GM23338 (cell line): ENCODE results near the gene B3GNT9. TPM values are rescaled to one million over a fixed set of nuclear protein-coding genes. Genes with fewer than 3 reads are reported as not detected.

ENCODE experiments used
- ATAC-seq: fragments of 200-7000 bp; cut with Tn5 transposase; 3 replicates; pipeline ENCODE4 v1.9.1; 2020
- DNase-seq: peaks from one replicate; pipeline ENCODE4 v3.0.0-alpha.2; 2015; ENCODE audit warnings: low spot score
- H2AFZ ChIP-seq: fragments of 200-600 bp; sonication (generic); 2 replicates; pipeline ENCODE4 v1.8.0; 2016; ENCODE audit warnings: antibody characterized with exemption, mild to moderate bottlenecking, moderate library complexity
- H3F3A ChIP-seq: fragments of 200-600 bp; sonication (generic); replicated peaks from 2 replicates; pipeline ENCODE4 v1.8.0; 2017; ENCODE audit warnings: antibody characterized with exemption, mixed run types, low read depth
- H3K27ac ChIP-seq: fragments of 200-600 bp; sonication (generic); 2 replicates; pipeline ENCODE4 v1.6.1; 2016; ENCODE audit warnings: low read depth
- H3K27me3 ChIP-seq: fragments of 200-600 bp; sonication (generic); 2 replicates; pipeline ENCODE4 v1.8.0; 2016; ENCODE audit warnings: mild to moderate bottlenecking, mixed run types, moderate library complexity; ENCODE audit not compliant: insufficient read depth
- H3K36me3 ChIP-seq: fragments of 200-600 bp; sonication (generic); 2 replicates; pipeline ENCODE4 v1.8.0; 2016; ENCODE audit warnings: mild to moderate bottlenecking; ENCODE audit not compliant: insufficient read depth
- H3K4me1 ChIP-seq: fragments of 200-600 bp; sonication (generic); 2 replicates; pipeline ENCODE4 v1.8.0; 2016; ENCODE audit warnings: mild to moderate bottlenecking, moderate library complexity; ENCODE audit not compliant: insufficient read depth
- H3K4me2 ChIP-seq: fragments of 200-600 bp; sonication (generic); 2 replicates; pipeline ENCODE4 v1.7.1; 2017; ENCODE audit warnings: mixed run types
- H3K4me3 ChIP-seq: fragments of 200-600 bp; sonication (generic); 2 replicates; pipeline ENCODE4 v1.6.1; 2016; ENCODE audit warnings: mixed run types
- H3K79me2 ChIP-seq: fragments of 200-600 bp; sonication (generic); replicated peaks from 2 replicates; pipeline ENCODE4 v1.8.0; 2017; ENCODE audit warnings: mild to moderate bottlenecking; ENCODE audit not compliant: insufficient read depth
- H3K9me2 ChIP-seq: fragments of 200-600 bp; sonication (generic); 2 replicates; pipeline ENCODE4 v1.8.0; 2017; ENCODE audit not compliant: insufficient read depth
- H4K20me1 ChIP-seq: fragments of 200-600 bp; sonication (generic); replicated peaks from 2 replicates; pipeline ENCODE4 v1.8.0; 2017; ENCODE audit warnings: mild to moderate bottlenecking; ENCODE audit not compliant: insufficient read depth
- H3K27ac Mint-ChIP-seq: 2 replicates; pipeline ENCODE4 v1.8.0; 2020; ENCODE audit warnings: inconsistent platforms, mild to moderate bottlenecking, moderate library complexity, mixed read lengths
- H3K27me3 Mint-ChIP-seq: 3 replicates; pipeline ENCODE4 v1.8.0; 2022; ENCODE audit warnings: low read depth, mild to moderate bottlenecking, moderate library complexity, mixed read lengths, inconsistent platforms; ENCODE audit not compliant: insufficient read depth, poor library complexity
- H3K36me3 Mint-ChIP-seq: 3 replicates; pipeline ENCODE4 v1.8.0; 2021; ENCODE audit warnings: low read depth, mild to moderate bottlenecking, inconsistent platforms, moderate library complexity, mixed read lengths
- H3K4me1 Mint-ChIP-seq: 3 replicates; pipeline ENCODE4 v1.8.0; 2020; ENCODE audit warnings: mild to moderate bottlenecking, inconsistent platforms, mixed read lengths
- H3K4me3 Mint-ChIP-seq: 3 replicates; pipeline ENCODE4 v1.8.0; 2021; ENCODE audit warnings: moderate library complexity, mild to moderate bottlenecking, inconsistent platforms, mixed read lengths
- H3K9me3 Mint-ChIP-seq: 3 replicates; pipeline ENCODE4 v1.8.0; 2020; ENCODE audit warnings: moderate library complexity, mild to moderate bottlenecking, inconsistent platforms, mixed read lengths
- EZH2 ChIP-seq: fragments of 200-600 bp; sonication (generic); IDR thresholded peaks from one replicate; pipeline ENCODE4 v1.8.0; 2017; ENCODE audit warnings: antibody characterized with exemption, mild to moderate bottlenecking, low read depth; ENCODE audit not compliant: unreplicated experiment
- JUNB ChIP-seq: IDR thresholded peaks from one replicate; pipeline ENCODE4 v1.6.1; 2016; ENCODE audit warnings: antibody characterized with exemption; ENCODE audit not compliant: unreplicated experiment
- NANOG ChIP-seq: IDR thresholded peaks from 2 replicates; pipeline ENCODE4 v1.6.1; 2016; ENCODE audit warnings: antibody characterized with exemption, borderline replicate concordance
- STAT1 ChIP-seq: IDR thresholded peaks from one replicate; pipeline ENCODE4 v1.6.1; 2016; ENCODE audit warnings: antibody characterized with exemption; ENCODE audit not compliant: unreplicated experiment
- ZNF114 ChIP-seq: fragments of 250-450 bp; sonication (Bioruptor Pico); IDR thresholded peaks from 2 replicates; pipeline ENCODE4 v1.5.0; 2020; ENCODE audit warnings: mild to moderate bottlenecking, moderate library complexity
- ZNF331 ChIP-seq: fragments of 250-450 bp; sonication (Bioruptor Pico); IDR thresholded peaks from 2 replicates; pipeline ENCODE4 v1.5.0; 2020; ENCODE audit warnings: low read depth, mild to moderate bottlenecking, moderate library complexity
- polyA plus RNA-seq: library from polyadenylated mRNA; unstranded; fragments of >200 nt; fragmentation: Nextera tagmentation; extraction: Ambion mirVana; gene quantifications from 2 replicates; pipeline ENCODE4 v1.2.1, GENCODE V29; 2016
- total RNA-seq: library from RNA; depleted of rRNA; stranded (reverse); fragments of >200 nt; shearing (Covaris generic); gene quantifications from 2 replicates; pipeline ENCODE4 v1.2.3, GENCODE V29; 2014
- TF ChIP-seq, protein P1 (sequence below): fragments of 250-450 bp; sonication (Bioruptor Pico); IDR thresholded peaks from 2 replicates; pipeline ENCODE4 v1.5.0; 2020; ENCODE audit warnings: mild to moderate bottlenecking, moderate library complexity
- TF ChIP-seq, protein P2 (sequence below), 2 experiments: fragments of 200-600 bp in 1 of 2; sonication (generic) in 1 of 2; conservative IDR thresholded peaks; 2 replicates each; pipeline versions ENCODE4 v1.5.1 to v1.6.1; 2016 to 2017; ENCODE audit warnings: antibody characterized with exemption in 2 of 2, low read depth in 2 of 2, mild to moderate bottlenecking in 2 of 2, moderate library complexity in 1 of 2
- TF ChIP-seq, protein P3 (sequence below): IDR thresholded peaks from one replicate; pipeline ENCODE4 v1.6.1; 2018; ENCODE audit warnings: antibody characterized with exemption; ENCODE audit not compliant: unreplicated experiment

The B3GNT9 gene
- total and polyA plus RNA-seq, 2 experiments from 2014 or later: 0.99 to 7.0 TPM

DNA sequence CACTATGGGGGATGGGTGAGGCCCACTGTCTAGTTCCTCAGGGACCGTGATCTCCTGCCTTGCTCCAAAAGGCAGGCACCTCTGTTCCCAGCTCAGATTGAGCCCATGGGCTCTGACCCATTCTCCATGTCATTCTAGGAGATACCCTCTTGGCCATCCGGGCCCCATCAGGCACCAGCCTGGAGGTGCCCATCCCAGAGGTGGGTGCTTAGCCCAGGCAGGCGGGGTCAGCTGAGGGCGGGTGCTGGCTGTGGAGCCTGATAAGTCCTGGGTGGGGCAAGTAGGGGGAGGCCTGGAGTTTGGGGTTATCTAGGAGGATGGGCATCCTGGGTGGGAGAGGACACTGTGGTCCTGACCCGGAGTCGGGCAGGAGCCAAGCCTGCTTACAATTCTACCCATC lies 43.5 kb upstream of the B3GNT9 start:
- Histone ChIP-seq H4K20me1 (peaks cover 22% of the 10 kb centered on the region), H3F3A (peaks cover 23% of the 10 kb centered on the region; the same call in 1 of the 2 replicates), H2AFZ (no peak overlapping the region), H3K27ac (no peak overlapping the region), H3K9me2 (no peaks in the 10 kb centered on the region), H3K36me3 (peaks cover 20% of the 10 kb centered on the region; the same call in 1 of the 2 replicates), H3K4me2 (no peak overlapping the region), H3K27me3 (no peaks in the 10 kb centered on the region), H3K79me2 (peaks cover 21% of the 10 kb centered on the region), H3K4me1 (peaks cover 16% of the 10 kb centered on the region), H3K4me3 (no peak overlapping the region)
- no peaks in the 10 kb centered on the region for H3K9me3 Mint-ChIP-seq
- H3K27me3 Mint-ChIP-seq: peaks cover 10% of the 10 kb centered on the region
- H3K4me3 Mint-ChIP-seq: peak overlapping the region; percentile 93; the same call in 2 of the 3 replicates
- TF ChIP-seq, protein P1, sequence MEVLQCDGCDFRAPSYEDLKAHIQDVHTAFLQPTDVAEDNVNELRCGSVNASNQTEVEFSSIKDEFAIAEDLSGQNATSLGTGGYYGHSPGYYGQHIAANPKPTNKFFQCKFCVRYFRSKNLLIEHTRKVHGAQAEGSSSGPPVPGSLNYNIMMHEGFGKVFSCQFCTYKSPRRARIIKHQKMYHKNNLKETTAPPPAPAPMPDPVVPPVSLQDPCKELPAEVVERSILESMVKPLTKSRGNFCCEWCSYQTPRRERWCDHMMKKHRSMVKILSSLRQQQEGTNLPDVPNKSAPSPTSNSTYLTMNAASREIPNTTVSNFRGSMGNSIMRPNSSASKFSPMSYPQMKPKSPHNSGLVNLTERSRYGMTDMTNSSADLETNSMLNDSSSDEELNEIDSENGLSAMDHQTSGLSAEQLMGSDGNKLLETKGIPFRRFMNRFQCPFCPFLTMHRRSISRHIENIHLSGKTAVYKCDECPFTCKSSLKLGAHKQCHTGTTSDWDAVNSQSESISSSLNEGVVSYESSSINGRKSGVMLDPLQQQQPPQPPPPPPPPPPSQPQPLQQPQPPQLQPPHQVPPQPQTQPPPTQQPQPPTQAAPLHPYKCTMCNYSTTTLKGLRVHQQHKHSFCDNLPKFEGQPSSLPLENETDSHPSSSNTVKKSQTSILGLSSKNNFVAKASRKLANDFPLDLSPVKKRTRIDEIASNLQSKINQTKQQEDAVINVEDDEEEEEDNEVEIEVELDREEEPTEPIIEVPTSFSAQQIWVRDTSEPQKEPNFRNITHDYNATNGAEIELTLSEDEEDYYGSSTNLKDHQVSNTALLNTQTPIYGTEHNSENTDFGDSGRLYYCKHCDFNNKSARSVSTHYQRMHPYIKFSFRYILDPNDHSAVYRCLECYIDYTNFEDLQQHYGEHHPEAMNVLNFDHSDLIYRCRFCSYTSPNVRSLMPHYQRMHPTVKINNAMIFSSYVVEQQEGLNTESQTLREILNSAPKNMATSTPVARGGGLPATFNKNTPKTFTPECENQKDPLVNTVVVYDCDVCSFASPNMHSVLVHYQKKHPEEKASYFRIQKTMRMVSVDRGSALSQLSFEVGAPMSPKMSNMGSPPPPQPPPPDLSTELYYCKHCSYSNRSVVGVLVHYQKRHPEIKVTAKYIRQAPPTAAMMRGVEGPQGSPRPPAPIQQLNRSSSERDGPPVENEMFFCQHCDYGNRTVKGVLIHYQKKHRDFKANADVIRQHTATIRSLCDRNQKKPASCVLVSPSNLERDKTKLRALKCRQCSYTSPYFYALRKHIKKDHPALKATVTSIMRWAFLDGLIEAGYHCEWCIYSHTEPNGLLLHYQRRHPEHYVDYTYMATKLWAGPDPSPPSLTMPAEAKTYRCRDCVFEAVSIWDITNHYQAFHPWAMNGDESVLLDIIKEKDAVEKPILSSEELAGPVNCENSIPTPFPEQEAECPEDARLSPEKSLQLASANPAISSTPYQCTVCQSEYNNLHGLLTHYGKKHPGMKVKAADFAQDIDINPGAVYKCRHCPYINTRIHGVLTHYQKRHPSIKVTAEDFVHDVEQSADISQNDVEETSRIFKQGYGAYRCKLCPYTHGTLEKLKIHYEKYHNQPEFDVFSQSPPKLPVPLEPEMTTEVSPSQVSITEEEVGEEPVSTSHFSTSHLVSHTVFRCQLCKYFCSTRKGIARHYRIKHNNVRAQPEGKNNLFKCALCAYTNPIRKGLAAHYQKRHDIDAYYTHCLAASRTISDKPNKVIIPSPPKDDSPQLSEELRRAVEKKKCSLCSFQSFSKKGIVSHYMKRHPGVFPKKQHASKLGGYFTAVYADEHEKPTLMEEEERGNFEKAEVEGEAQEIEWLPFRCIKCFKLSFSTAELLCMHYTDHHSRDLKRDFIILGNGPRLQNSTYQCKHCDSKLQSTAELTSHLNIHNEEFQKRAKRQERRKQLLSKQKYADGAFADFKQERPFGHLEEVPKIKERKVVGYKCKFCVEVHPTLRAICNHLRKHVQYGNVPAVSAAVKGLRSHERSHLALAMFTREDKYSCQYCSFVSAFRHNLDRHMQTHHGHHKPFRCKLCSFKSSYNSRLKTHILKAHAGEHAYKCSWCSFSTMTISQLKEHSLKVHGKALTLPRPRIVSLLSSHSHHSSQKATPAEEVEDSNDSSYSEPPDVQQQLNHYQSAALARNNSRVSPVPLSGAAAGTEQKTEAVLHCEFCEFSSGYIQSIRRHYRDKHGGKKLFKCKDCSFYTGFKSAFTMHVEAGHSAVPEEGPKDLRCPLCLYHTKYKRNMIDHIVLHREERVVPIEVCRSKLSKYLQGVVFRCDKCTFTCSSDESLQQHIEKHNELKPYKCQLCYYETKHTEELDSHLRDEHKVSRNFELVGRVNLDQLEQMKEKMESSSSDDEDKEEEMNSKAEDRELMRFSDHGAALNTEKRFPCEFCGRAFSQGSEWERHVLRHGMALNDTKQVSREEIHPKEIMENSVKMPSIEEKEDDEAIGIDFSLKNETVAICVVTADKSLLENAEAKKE: no peak
- TF ChIP-seq, protein P2, sequence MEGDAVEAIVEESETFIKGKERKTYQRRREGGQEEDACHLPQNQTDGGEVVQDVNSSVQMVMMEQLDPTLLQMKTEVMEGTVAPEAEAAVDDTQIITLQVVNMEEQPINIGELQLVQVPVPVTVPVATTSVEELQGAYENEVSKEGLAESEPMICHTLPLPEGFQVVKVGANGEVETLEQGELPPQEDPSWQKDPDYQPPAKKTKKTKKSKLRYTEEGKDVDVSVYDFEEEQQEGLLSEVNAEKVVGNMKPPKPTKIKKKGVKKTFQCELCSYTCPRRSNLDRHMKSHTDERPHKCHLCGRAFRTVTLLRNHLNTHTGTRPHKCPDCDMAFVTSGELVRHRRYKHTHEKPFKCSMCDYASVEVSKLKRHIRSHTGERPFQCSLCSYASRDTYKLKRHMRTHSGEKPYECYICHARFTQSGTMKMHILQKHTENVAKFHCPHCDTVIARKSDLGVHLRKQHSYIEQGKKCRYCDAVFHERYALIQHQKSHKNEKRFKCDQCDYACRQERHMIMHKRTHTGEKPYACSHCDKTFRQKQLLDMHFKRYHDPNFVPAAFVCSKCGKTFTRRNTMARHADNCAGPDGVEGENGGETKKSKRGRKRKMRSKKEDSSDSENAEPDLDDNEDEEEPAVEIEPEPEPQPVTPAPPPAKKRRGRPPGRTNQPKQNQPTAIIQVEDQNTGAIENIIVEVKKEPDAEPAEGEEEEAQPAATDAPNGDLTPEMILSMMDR (conservative IDR thresholded peaks at IDR 0.05; ENCODE audit: low read depth in 2 of 2): no peak
- TF ChIP-seq NANOG: no peak
- no peak for TF ChIP-seq JUNB
- no peak for TF ChIP-seq ZNF114
- TF ChIP-seq EZH2: no peak
- TF ChIP-seq, protein P3, sequence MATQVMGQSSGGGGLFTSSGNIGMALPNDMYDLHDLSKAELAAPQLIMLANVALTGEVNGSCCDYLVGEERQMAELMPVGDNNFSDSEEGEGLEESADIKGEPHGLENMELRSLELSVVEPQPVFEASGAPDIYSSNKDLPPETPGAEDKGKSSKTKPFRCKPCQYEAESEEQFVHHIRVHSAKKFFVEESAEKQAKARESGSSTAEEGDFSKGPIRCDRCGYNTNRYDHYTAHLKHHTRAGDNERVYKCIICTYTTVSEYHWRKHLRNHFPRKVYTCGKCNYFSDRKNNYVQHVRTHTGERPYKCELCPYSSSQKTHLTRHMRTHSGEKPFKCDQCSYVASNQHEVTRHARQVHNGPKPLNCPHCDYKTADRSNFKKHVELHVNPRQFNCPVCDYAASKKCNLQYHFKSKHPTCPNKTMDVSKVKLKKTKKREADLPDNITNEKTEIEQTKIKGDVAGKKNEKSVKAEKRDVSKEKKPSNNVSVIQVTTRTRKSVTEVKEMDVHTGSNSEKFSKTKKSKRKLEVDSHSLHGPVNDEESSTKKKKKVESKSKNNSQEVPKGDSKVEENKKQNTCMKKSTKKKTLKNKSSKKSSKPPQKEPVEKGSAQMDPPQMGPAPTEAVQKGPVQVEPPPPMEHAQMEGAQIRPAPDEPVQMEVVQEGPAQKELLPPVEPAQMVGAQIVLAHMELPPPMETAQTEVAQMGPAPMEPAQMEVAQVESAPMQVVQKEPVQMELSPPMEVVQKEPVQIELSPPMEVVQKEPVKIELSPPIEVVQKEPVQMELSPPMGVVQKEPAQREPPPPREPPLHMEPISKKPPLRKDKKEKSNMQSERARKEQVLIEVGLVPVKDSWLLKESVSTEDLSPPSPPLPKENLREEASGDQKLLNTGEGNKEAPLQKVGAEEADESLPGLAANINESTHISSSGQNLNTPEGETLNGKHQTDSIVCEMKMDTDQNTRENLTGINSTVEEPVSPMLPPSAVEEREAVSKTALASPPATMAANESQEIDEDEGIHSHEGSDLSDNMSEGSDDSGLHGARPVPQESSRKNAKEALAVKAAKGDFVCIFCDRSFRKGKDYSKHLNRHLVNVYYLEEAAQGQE: no peak
- TF ChIP-seq STAT1: no peak
- no peak for TF ChIP-seq ZNF331 (CRISPR knock-in tag)
- peaks cover 49% of the 10 kb centered on the region for H3K36me3 Mint-ChIP-seq
- DNase-seq (no peak), ATAC-seq (no peak)
- peaks cover 26% of the 10 kb centered on the region for H3K4me1 Mint-ChIP-seq
- H3K27ac Mint-ChIP-seq: no peak overlapping the region
